Measurements from ENCODE around the gene TEKT5.

Gene TEKT5

DNA sequence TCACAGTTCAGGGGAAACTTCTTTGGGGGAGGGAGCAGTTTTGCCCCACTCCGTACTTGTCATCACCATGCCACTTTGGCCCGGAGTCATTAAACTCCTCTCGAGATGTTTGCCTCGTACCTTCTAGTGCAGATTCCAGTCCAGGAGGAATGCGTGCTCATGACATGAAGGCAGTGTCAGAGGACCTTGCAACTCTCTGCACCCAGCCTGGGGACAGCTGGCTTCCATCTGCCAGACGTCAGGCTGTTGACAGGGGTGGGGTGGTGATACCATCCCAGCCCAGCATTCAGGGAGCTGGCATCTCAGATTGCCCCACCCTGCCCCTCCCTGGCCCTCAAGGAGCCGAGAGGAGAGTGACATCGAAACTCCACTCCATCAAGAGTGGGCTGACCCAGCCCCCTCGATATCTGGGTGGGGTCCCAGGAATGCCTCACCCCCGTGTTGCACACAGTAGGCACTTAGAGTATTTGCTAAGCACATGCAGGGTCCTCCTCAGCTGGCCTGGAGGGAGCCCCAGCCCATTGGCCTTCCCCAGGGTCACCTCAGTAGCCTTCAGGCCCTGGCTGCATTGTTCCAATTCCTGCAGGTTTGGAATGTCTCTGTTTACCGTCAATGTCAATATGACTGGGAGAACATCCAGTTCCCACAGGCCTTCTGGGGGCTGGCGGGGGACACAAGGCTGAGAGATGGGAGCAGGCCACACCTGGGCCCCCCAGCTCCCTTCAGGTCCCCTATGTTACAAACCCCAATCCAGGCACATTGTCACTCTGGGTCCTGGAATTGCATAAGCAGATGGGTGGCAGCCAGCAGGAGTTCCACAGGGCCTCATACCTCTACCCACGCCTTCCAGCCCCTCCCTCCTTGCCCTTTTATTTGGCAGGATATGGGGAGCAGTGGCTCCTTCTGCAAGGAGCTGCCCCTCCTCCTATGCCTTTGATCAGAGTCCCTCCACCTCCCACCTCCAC is 93.0 kb downstream of the TEKT5 start:
- Histone ChIP-seq H3K27ac (ENCODE audit: low read depth, low read length) (no peak overlapping the region), H3K9me3 (ENCODE audit: control insufficient read depth in 5 of 5, low read length in 5 of 5) (no peaks in the 10 kb centered on the region), H3K4me1 (ENCODE audit: control insufficient read depth in 5 of 5, insufficient read depth in 5 of 5, low read length in 5 of 5) (peaks cover 0 to 10% (median 0%) of the 10 kb centered on the region in 5 donors), H3K4me3 (ENCODE audit: low read depth in 1 of 5, low read length in 5 of 5) (no peak overlapping the region), H3K27me3 (ENCODE audit: control insufficient read depth in 5 of 5, insufficient read depth in 4 of 5, low read length in 5 of 5) (peaks cover 0 to 4% (median 0%) of the 10 kb centered on the region in 5 donors), H3K36me3 (ENCODE audit: control insufficient read depth in 5 of 5, insufficient read depth in 5 of 5, low read length in 5 of 5) (no peaks in the 10 kb centered on the region), H3K9ac (ENCODE audit: low read length in 5 of 5) (no peak overlapping the region)

DNA sequence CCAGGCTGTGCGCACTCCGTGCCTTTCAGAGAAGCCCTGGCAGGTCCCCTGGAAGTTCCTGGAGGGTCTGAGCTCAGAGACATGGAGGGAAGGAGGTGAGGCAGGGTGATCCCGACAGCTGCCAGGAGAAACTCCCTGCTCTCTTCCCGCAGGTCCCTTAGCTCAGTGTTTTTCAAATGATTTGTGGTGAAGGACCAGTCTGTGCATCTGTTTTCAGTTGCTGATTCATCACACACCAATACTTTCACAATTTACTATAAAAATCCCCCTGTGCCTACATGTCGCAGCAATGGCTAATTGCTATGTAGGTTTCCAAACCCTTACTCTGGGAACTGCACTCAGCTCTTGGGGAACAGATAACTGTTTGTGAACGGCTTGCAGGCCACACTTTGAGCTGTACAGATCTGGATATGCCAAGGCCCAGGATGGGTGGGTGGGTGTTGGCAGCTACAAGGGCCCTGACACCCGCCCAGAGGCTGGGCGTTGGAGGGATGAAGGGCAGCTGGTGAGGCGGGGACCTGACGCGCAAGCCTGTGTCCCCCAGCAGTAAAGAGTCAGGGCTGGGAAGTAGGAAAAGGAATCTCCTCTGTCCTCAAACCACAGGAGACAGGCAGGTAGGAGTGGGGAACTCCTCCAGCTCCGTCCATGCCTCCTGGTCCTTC is 93.8 kb downstream of the TEKT5 start:
- no peak overlapping the region for H3K4me3 ChIP-seq (ENCODE audit: low read depth in 1 of 5, low read length in 5 of 5)
- H3K27ac ChIP-seq (ENCODE audit: low read depth, low read length): no peak overlapping the region
- H3K27me3 ChIP-seq (ENCODE audit: control insufficient read depth in 5 of 5, insufficient read depth in 4 of 5, low read length in 5 of 5): peaks cover 0 to 4% (median 0%) of the 10 kb centered on the region in 5 donors
- no peaks in the 10 kb centered on the region for H3K9me3 ChIP-seq (ENCODE audit: control insufficient read depth in 5 of 5, low read length in 5 of 5)
- no peak overlapping the region for H3K9ac ChIP-seq (ENCODE audit: low read length in 5 of 5)
- H3K36me3 ChIP-seq (ENCODE audit: control insufficient read depth in 5 of 5, insufficient read depth in 5 of 5, low read length in 5 of 5): no peaks in the 10 kb centered on the region
- H3K4me1 ChIP-seq (ENCODE audit: control insufficient read depth in 5 of 5, insufficient read depth in 5 of 5, low read length in 5 of 5): peaks cover 0 to 14% (median 4%) of the 10 kb centered on the region in 5 donors

- no peak overlapping the region for H3K4me3 ChIP-seq (ENCODE audit: low read depth in 1 of 5, low read length in 5 of 5)
- H3K9ac ChIP-seq (ENCODE audit: low read length in 5 of 5): no peak overlapping the region
- H3K36me3 ChIP-seq (ENCODE audit: control insufficient read depth in 5 of 5, insufficient read depth in 5 of 5, low read length in 5 of 5): no peaks in the 10 kb centered on the region
- peaks cover 0 to 4% (median 0%) of the 10 kb centered on the region in 5 donors for H3K27me3 ChIP-seq (ENCODE audit: control insufficient read depth in 5 of 5, insufficient read depth in 4 of 5, low read length in 5 of 5)
- H3K9me3 ChIP-seq (ENCODE audit: control insufficient read depth in 5 of 5, low read length in 5 of 5): no peaks in the 10 kb centered on the region
- H3K4me1 ChIP-seq (ENCODE audit: control insufficient read depth in 5 of 5, insufficient read depth in 5 of 5, low read length in 5 of 5): peaks cover 0 to 19% (median 5%) of the 10 kb centered on the region in 5 donors
- H3K27ac ChIP-seq (ENCODE audit: low read depth, low read length): no peak overlapping the region
Observed at GRCh38 chr16:10599626-10600025, 95.1 kb downstream of the TEKT5 start.

GRCh38 chr16:10598157-10598556 is 96.6 kb downstream of the TEKT5 start:
- Histone ChIP-seq H3K36me3 (ENCODE audit: control insufficient read depth in 5 of 5, insufficient read depth in 5 of 5, low read length in 5 of 5) (no peaks in the 10 kb centered on the region), H3K9ac (ENCODE audit: low read length in 5 of 5) (no peak overlapping the region), H3K27me3 (ENCODE audit: control insufficient read depth in 5 of 5, insufficient read depth in 4 of 5, low read length in 5 of 5) (peaks cover 0 to 4% (median 0%) of the 10 kb centered on the region in 5 donors), H3K27ac (ENCODE audit: low read depth, low read length) (no peak overlapping the region), H3K4me1 (ENCODE audit: control insufficient read depth in 5 of 5, insufficient read depth in 5 of 5, low read length in 5 of 5) (peaks cover 0 to 19% (median 8%) of the 10 kb centered on the region in 5 donors), H3K9me3 (ENCODE audit: control insufficient read depth in 5 of 5, low read length in 5 of 5) (no peaks in the 10 kb centered on the region), H3K4me3 (ENCODE audit: low read depth in 1 of 5, low read length in 5 of 5) (peak overlapping the region in 1 of 5 donors; percentile 14)

DNA sequence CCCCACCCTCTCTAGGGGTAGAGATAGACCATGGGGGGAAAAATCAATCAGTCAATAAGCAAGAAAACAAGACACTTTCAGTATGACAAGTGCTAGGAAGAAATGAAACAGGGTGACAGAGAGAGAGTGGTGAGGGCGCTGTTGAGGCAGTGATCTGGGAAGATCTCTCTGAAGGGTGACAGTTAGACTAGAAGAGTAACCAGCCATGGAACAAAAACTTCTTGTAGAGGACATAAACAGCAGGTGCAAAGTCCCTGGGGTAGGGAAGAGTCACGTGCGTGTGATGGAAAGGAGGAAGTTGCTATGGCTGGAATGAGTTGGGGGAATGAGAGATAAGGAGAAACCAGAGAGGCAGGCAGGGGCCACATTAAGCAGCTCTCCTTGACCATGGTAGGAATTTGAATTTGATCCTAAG is 97.5 kb downstream of the TEKT5 start:
- Histone ChIP-seq H3K27me3 (ENCODE audit: control insufficient read depth in 5 of 5, insufficient read depth in 4 of 5, low read length in 5 of 5) (peaks cover 0 to 4% (median 0%) of the 10 kb centered on the region in 5 donors), H3K9me3 (ENCODE audit: control insufficient read depth in 5 of 5, low read length in 5 of 5) (no peaks in the 10 kb centered on the region), H3K9ac (ENCODE audit: low read length in 5 of 5) (no peak overlapping the region), H3K36me3 (ENCODE audit: control insufficient read depth in 5 of 5, insufficient read depth in 5 of 5, low read length in 5 of 5) (no peaks in the 10 kb centered on the region), H3K27ac (ENCODE audit: low read depth, low read length) (no peak overlapping the region), H3K4me3 (ENCODE audit: low read depth in 1 of 5, low read length in 5 of 5) (no peak overlapping the region), H3K4me1 (ENCODE audit: control insufficient read depth in 5 of 5, insufficient read depth in 5 of 5, low read length in 5 of 5) (peaks cover 0 to 19% (median 8%) of the 10 kb centered on the region in 5 donors)

DNA sequence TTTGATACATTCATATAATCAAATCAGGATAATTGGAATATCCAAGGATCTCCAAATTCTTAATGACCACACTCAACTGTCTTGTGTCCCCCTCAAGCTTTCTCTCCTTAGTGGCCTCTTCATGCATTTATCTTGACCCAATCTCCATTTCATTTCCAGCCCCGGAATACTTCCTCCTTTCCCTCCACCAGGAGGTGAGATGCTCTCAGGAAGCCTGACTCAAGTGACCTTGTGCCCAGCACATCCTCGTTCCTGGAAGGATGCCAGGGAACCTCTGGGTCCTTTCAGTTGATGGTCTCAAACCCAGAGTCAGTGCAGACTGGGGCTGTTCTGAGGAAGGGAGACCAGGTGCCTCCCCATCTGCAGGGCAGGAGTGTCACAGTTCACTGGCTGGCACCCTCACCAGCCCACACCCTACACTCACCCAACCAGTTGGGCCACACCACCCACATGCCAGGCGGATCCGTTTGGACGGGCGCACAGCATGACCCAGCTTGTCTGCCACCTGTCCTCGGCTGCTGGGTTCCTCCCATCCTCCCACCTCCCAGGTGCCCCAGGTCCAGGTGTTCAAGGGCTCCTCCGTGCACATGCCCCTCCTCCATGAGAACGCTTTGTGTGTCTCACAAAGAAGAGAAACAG is 100.3 kb downstream of the TEKT5 start:
- Histone ChIP-seq H3K27ac (ENCODE audit: low read depth, low read length) (no peak overlapping the region), H3K4me1 (ENCODE audit: control insufficient read depth in 5 of 5, insufficient read depth in 5 of 5, low read length in 5 of 5) (peaks cover 0 to 19% (median 8%) of the 10 kb centered on the region in 5 donors), H3K9ac (ENCODE audit: low read length in 5 of 5) (no peak overlapping the region), H3K27me3 (ENCODE audit: control insufficient read depth in 5 of 5, insufficient read depth in 4 of 5, low read length in 5 of 5) (peaks cover 0 to 2% (median 0%) of the 10 kb centered on the region in 5 donors), H3K4me3 (ENCODE audit: low read depth in 1 of 5, low read length in 5 of 5) (no peak overlapping the region), H3K36me3 (ENCODE audit: control insufficient read depth in 5 of 5, insufficient read depth in 5 of 5, low read length in 5 of 5) (no peaks in the 10 kb centered on the region), H3K9me3 (ENCODE audit: control insufficient read depth in 5 of 5, low read length in 5 of 5) (no peaks in the 10 kb centered on the region)

DNA sequence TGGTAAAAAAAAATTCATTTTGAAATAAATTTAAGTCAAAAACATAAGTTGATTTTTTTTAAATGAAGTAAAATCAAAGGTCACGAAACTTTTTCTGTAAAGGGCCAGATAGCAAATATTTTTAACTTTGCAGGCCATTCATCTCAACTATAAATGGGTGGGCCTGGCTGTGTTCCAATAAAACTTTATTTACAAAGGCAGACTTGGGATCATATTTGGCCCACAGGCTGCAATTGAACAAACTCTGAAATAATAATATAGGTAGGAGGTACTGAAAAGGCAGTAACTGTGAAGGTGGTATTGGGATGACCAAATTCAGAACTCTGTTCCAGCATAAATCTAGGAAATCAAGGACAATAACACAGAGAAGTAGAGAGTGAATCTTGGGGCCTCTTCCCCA is 102.1 kb downstream of the TEKT5 start:
- no peak overlapping the region for H3K9ac ChIP-seq (ENCODE audit: low read length in 5 of 5)
- H3K4me1 ChIP-seq (ENCODE audit: control insufficient read depth in 5 of 5, insufficient read depth in 5 of 5, low read length in 5 of 5): peaks cover 0 to 10% (median 4%) of the 10 kb centered on the region in 5 donors
- no peaks in the 10 kb centered on the region for H3K9me3 ChIP-seq (ENCODE audit: control insufficient read depth in 5 of 5, low read length in 5 of 5)

DNA sequence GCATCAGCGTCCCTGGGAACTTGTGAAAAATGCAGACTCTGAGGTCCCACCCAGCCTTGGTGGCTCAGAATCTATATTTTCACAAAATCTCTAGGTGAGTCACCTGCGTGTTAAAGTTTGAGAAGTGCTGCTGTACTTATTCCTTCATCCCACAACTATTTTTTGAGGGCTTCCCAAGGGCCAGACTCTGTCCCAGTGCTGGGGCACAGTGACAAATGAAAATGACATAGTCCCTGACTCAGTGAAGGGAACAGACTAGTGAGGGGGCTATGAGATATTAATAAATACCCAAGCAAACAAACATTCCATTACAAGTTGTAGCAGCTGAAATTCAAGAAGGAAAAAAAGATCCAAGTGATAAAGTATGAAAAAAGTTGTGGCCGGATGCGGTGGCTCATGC is 104.4 kb downstream of the TEKT5 start:
- no peak overlapping the region for H3K9ac ChIP-seq (ENCODE audit: low read length in 5 of 5)
- H3K36me3 ChIP-seq (ENCODE audit: control insufficient read depth in 5 of 5, insufficient read depth in 5 of 5, low read length in 5 of 5): no peaks in the 10 kb centered on the region
- H3K4me1 ChIP-seq (ENCODE audit: control insufficient read depth in 5 of 5, insufficient read depth in 5 of 5, low read length in 5 of 5): peaks cover 0 to 4% (median 0%) of the 10 kb centered on the region in 5 donors
- H3K9me3 ChIP-seq (ENCODE audit: control insufficient read depth in 5 of 5, low read length in 5 of 5): no peaks in the 10 kb centered on the region
- peaks cover 0 to 7% (median 0%) of the 10 kb centered on the region in 5 donors for H3K27me3 ChIP-seq (ENCODE audit: control insufficient read depth in 5 of 5, insufficient read depth in 4 of 5, low read length in 5 of 5)
- H3K27ac ChIP-seq (ENCODE audit: low read depth, low read length): no peak overlapping the region
- no peak overlapping the region for H3K4me3 ChIP-seq (ENCODE audit: low read depth in 1 of 5, low read length in 5 of 5)

More for the DNA sequence above, 102.1 kb downstream of the TEKT5 start:
- Histone ChIP-seq H3K4me3 (ENCODE audit: low read depth in 1 of 5, low read length in 5 of 5) (no peak overlapping the region), H3K36me3 (ENCODE audit: control insufficient read depth in 5 of 5, insufficient read depth in 5 of 5, low read length in 5 of 5) (no peaks in the 10 kb centered on the region), H3K27ac (ENCODE audit: low read depth, low read length) (no peak overlapping the region), H3K27me3 (ENCODE audit: control insufficient read depth in 5 of 5, insufficient read depth in 4 of 5, low read length in 5 of 5) (peaks cover 0 to 8% (median 0%) of the 10 kb centered on the region in 5 donors)

DNA sequence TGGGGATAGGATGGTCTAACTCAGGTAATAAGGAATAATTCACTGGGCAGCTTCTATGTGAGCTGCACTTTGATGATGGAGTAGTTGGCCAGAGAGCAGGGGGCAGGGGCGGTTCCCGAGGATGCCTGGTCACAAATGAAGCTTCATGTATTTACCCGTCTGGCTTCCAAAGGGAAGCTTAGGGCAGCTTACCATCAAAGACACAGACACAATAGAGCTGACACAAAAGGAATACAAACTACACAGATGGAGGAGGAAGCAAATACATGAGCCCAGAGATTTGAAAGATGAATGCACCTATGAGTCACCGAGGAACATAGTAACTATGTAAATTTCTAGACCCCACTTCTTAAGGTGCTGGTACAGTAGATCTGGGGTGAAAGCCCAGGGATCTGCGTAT is 105.6 kb downstream of the TEKT5 start:
- Histone ChIP-seq H3K27me3 (ENCODE audit: control insufficient read depth in 5 of 5, insufficient read depth in 4 of 5, low read length in 5 of 5) (peaks cover 0 to 7% (median 0%) of the 10 kb centered on the region in 5 donors), H3K9me3 (ENCODE audit: control insufficient read depth in 5 of 5, low read length in 5 of 5) (no peaks in the 10 kb centered on the region), H3K36me3 (ENCODE audit: control insufficient read depth in 5 of 5, insufficient read depth in 5 of 5, low read length in 5 of 5) (no peaks in the 10 kb centered on the region), H3K4me1 (ENCODE audit: control insufficient read depth in 5 of 5, insufficient read depth in 5 of 5, low read length in 5 of 5) (no peaks in the 10 kb centered on the region), H3K4me3 (ENCODE audit: low read depth in 1 of 5, low read length in 5 of 5) (no peak overlapping the region), H3K9ac (ENCODE audit: low read length in 5 of 5) (no peak overlapping the region), H3K27ac (ENCODE audit: low read depth, low read length) (no peak overlapping the region)

Data from subcutaneous abdominal adipose tissue (tissue), 5 donors.